ENCODE measurements around the gene WEE1. TPM values are rescaled to one million over a fixed set of nuclear protein-coding genes. Genes with fewer than 3 reads are reported as not detected.

The WEE1 gene
- total and polyA plus RNA-seq, 10 of the 15 experiments (the other 5 are each of a cell fraction or from before 2014, with no cell fraction given) = 13.8 to 69.5 (median 45.4) TPM

DNA sequence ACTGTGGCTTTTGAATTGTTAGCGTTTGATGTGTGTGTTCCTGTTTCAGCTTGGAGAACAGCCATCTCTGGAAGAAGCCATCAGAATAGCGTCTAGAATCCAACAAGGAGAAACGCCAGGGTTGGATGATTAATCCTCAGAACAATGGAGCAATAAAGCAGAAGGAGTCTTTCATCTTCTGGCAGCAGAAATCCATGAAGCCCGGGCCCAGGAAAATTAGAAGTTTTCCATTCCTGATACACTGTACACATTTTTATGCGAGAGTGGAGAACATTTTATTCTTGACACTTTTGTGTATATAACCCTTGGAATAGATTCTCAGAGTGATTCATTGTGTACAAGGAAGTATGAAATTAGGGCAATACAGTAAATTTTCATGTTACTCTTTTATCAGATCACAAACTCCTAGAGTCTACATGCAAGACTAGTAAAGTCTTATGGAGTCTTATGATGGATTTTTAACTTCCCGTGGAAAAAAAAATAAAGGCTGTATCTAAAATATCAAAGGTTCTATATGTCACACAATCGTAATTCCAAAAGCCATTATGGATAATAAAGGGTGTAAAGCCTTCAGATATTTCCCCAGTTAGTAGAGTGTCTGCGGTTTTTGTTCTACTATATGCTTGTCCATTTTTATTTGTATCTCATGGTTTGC is 45.9 kb upstream of the WEE1 start:
- H3K27me3 ChIP-seq (replicated peaks in 1 of 2; ENCODE audit: control insufficient read depth in 2 of 2, insufficient read depth in 2 of 2, low read length in 1 of 2) = no peaks in the 10 kb centered on the region
- peaks cover 2 to 4% of the 10 kb centered on the region in 2 experiments; a peak in 3 of 4 replicates for H3K36me3 ChIP-seq (ENCODE audit: control insufficient read depth in 2 of 2, insufficient read depth in 2 of 2, low read length in 1 of 2)
- no peak for TF ChIP-seq WRNIP1 (IDR thresholded peaks at IDR 0.05; ENCODE audit: borderline replicate concordance, low read depth, low read length)
- TF ChIP-seq E2F8 (IDR thresholded peaks at IDR 0.05; ENCODE audit: low read depth, partially characterized antibody) = no peak
- TF ChIP-seq NFYB (IDR thresholded peaks at IDR 0.05; ENCODE audit: insufficient read depth, low read depth, low read length) = no peak
- no peak for TF ChIP-seq EGR1 (IDR thresholded peaks at IDR 0.05; ENCODE audit: borderline replicate concordance in 1 of 2, low read depth in 2 of 2, low read length in 2 of 2)
- no peak for TF ChIP-seq CBX5 (IDR thresholded peaks at IDR 0.05; ENCODE audit: low read depth)
- TF ChIP-seq RB1 (IDR thresholded peaks at IDR 0.05; ENCODE audit: borderline replicate concordance) = no peak
- TF ChIP-seq CREM (IDR thresholded peaks at IDR 0.05; ENCODE audit: low read depth) = no peak
- no peak for TF ChIP-seq ETV6 (conservative IDR thresholded peaks at IDR 0.05 in 1 of 2, IDR thresholded peaks at IDR 0.05 in 1 of 2; ENCODE audit: borderline replicate concordance in 1 of 2, low read depth in 1 of 2)
- TF ChIP-seq SIN3A (IDR thresholded peaks at IDR 0.05; ENCODE audit: low read depth, low read length) = no peak
- TF ChIP-seq PML (IDR thresholded peaks at IDR 0.05; ENCODE audit: low read length) = no peak
- no peaks in the 10 kb centered on the region for H4K20me1 ChIP-seq (ENCODE audit: control insufficient read depth, insufficient read depth)
- intact Hi-C loops (cut with micrococcal nuclease; ENCODE audit: unreplicated experiment) = no loop called here
- SMC1A ChIA-PET (ENCODE audit: uncharacterized antibody, unreplicated experiment) = interaction anchor here (1.0 kb wide), 1 partner anchor 40 kb away, joined by 4 read pairs; no protein-coding TSS in a partner anchor
- in situ Hi-C loops (cut with MboI) = no loop called here
- POLR2A ChIA-PET = no interaction called here
- no peak for DNase-seq (ENCODE audit: low read depth, low spot score)
- H3K79me2 ChIP-seq (ENCODE audit: control insufficient read depth, insufficient read depth, low read length) = no peaks in the 10 kb centered on the region
- H3K4me2 ChIP-seq (ENCODE audit: control insufficient read depth, insufficient read depth) = no peak overlapping the region
- ATAC-seq = no peak
- WGBS (ENCODE audit: insufficient coverage, insufficient replicate concordance, low lambda C conversion rate, missing lambda C conversion rate) = 90% methylated on average over 8 of the region's 8 CpGs
- RAD21 ChIA-PET (ENCODE audit: unreplicated experiment) = no interaction called here
- CTCF ChIA-PET = interaction anchor here (1.5 to 3.2 kb wide), 3 partner anchors 11 to 23 kb away, joined by 3 to 7 read pairs (median 7); no protein-coding TSS in a partner anchor
- BruUV-seq (replicated peaks) = no TSS peak
- H3K4me3 ChIP-seq = no peak overlapping the region
- H3K9me3 ChIP-seq (replicated peaks; ENCODE audit: control insufficient read depth, insufficient read depth, low read length) = no peaks in the 10 kb centered on the region
- no peak overlapping the region for H2AFZ ChIP-seq (ENCODE audit: control insufficient read depth, low read depth, low read length)
- H3K4me1 ChIP-seq (ENCODE audit: control insufficient read depth, insufficient read depth, low read length) = no peaks in the 10 kb centered on the region
- H3K9ac ChIP-seq (ENCODE audit: control insufficient read depth, insufficient read depth, low read length) = no peak overlapping the region
- FAIRE-seq = no peak
- H3K27ac ChIP-seq (ENCODE audit: control insufficient read depth, insufficient read depth) = no peak overlapping the region

Data from GM12878 (cell line).